ENCODE data around the gene LMX1A.

The LMX1A gene

DNA sequence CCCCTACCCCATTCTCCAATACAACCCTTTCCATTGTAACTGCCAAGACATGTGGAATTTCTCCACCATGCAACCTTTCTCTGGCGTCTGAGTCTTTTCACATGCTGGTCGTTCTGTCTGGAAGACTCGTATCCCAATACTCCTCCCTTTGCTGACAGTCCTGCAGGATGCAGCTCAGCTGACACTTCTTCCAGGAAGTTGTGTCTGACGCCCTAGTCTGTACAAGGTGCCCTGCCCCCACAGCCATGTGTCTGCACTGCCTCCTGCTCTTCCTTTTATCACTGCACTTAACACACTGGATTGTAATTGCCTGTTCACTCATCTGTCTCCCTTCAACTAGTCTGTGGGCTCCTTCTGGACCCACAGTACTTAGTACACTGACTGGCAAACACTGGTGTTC, 188.0 kb downstream of the LMX1A start:
- Histone ChIP-seq H4K20me1 (ENCODE audit: insufficient read depth, low read length, poor library complexity, severe bottlenecking) (no peaks in the 10 kb centered on the region), H3K9ac (ENCODE audit: low read depth, low read length, poor library complexity, severe bottlenecking) (no peak overlapping the region), H3K4me2 (ENCODE audit: low read depth, low read length, poor library complexity, severe bottlenecking) (no peak overlapping the region), H3K9me3 (ENCODE audit: insufficient read depth, low read depth, low read length) (no peaks in the 10 kb centered on the region), H3K27me3 (ENCODE audit: insufficient read depth, low read length, poor library complexity, severe bottlenecking) (no peaks in the 10 kb centered on the region), H3K79me2 (ENCODE audit: insufficient read depth, low read length) (no peaks in the 10 kb centered on the region), H3K4me1 (ENCODE audit: insufficient read depth, low read length, poor library complexity, severe bottlenecking) (no peaks in the 10 kb centered on the region), H3K4me3 (ENCODE audit: low read length, poor library complexity, severe bottlenecking) (no peak overlapping the region), H3K36me3 (ENCODE audit: insufficient read depth, low read length) (no peaks in the 10 kb centered on the region), H3K9me2 (replicated peaks; ENCODE audit: low read depth, low read length) (no peaks in the 10 kb centered on the region), H2AFZ (ENCODE audit: low read length) (no peak overlapping the region), H3F3A (ENCODE audit: low read depth) (no peaks in the 10 kb centered on the region)
- TF ChIP-seq EZH2phosphoT487 (IDR thresholded peaks at IDR 0.05; ENCODE audit: borderline replicate concordance): no peak
- TF ChIP-seq, protein P1, sequence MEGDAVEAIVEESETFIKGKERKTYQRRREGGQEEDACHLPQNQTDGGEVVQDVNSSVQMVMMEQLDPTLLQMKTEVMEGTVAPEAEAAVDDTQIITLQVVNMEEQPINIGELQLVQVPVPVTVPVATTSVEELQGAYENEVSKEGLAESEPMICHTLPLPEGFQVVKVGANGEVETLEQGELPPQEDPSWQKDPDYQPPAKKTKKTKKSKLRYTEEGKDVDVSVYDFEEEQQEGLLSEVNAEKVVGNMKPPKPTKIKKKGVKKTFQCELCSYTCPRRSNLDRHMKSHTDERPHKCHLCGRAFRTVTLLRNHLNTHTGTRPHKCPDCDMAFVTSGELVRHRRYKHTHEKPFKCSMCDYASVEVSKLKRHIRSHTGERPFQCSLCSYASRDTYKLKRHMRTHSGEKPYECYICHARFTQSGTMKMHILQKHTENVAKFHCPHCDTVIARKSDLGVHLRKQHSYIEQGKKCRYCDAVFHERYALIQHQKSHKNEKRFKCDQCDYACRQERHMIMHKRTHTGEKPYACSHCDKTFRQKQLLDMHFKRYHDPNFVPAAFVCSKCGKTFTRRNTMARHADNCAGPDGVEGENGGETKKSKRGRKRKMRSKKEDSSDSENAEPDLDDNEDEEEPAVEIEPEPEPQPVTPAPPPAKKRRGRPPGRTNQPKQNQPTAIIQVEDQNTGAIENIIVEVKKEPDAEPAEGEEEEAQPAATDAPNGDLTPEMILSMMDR (conservative IDR thresholded peaks at IDR 0.05; ENCODE audit: low read length): no peak

DNA sequence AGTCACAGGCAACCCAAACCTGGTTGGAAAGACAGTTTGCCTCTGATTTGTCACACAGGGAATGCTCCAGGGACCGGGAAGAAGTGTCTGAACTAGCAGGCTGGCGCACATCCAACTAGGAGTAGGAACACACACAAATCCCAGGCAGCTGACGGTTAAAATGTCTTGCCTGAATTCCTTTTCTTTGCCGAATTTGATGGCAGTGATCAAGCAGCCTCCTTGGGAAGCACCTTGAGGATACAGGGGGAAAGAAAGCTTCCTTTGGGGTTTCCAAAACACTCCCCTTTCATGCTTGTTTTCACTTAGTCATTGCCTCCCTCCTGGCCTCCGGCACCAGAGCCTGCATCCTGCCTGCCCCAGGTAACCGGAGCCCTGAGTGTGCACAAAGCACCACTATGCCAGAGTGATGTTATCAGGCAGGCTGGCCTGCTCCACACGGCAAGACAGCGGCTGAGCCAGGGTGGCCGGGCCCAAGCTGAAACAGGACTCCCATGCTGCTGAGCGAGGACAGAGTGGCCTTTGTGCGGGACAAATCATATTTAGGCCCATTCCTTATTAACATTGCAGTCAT, 193.8 kb downstream of the LMX1A start:
- Histone ChIP-seq H3K9ac (ENCODE audit: low read depth, low read length, poor library complexity, severe bottlenecking) (no peak overlapping the region), H3K36me3 (ENCODE audit: insufficient read depth, low read length) (no peaks in the 10 kb centered on the region), H3K4me1 (ENCODE audit: insufficient read depth, low read length, poor library complexity, severe bottlenecking) (no peaks in the 10 kb centered on the region), H2AFZ (ENCODE audit: low read length) (no peak overlapping the region), H3F3A (ENCODE audit: low read depth) (no peaks in the 10 kb centered on the region), H3K27me3 (ENCODE audit: insufficient read depth, low read length, poor library complexity, severe bottlenecking) (no peaks in the 10 kb centered on the region), H3K79me2 (ENCODE audit: insufficient read depth, low read length) (no peaks in the 10 kb centered on the region), H3K4me2 (ENCODE audit: low read depth, low read length, poor library complexity, severe bottlenecking) (no peak overlapping the region), H4K20me1 (ENCODE audit: insufficient read depth, low read length, poor library complexity, severe bottlenecking) (no peaks in the 10 kb centered on the region), H3K9me2 (replicated peaks; ENCODE audit: low read depth, low read length) (no peaks in the 10 kb centered on the region), H3K4me3 (ENCODE audit: low read length, poor library complexity, severe bottlenecking) (no peak overlapping the region), H3K9me3 (ENCODE audit: insufficient read depth, low read depth, low read length) (no peaks in the 10 kb centered on the region)
- TF ChIP-seq, protein P1 (conservative IDR thresholded peaks at IDR 0.05; ENCODE audit: low read length): no peak
- TF ChIP-seq EZH2phosphoT487 (IDR thresholded peaks at IDR 0.05; ENCODE audit: borderline replicate concordance): no peak

DNA sequence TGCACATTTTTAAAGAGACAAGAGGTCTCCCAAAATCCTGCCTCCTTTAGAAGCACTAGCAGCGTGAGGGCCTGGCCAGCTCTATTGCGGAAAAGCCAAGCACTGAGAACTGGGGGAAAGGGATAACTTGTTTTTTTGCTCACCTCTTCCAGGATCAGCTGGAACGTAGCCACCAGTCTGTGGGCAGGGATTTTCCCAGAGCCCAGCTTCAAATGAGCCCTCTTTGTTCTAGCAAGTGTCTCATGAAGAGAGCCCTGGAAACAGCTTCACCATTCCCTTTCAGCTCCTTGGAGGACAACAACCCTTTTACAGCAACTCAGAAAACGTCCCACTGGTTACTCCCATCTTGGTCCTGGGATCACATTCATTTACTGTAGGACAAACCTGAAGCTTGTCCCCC, 195.4 kb downstream of the LMX1A start:
- Histone ChIP-seq H3K9me2 (replicated peaks; ENCODE audit: low read depth, low read length) (no peaks in the 10 kb centered on the region), H3F3A (ENCODE audit: low read depth) (no peaks in the 10 kb centered on the region), H4K20me1 (ENCODE audit: insufficient read depth, low read length, poor library complexity, severe bottlenecking) (no peaks in the 10 kb centered on the region), H3K9me3 (ENCODE audit: insufficient read depth, low read depth, low read length) (no peaks in the 10 kb centered on the region), H3K79me2 (ENCODE audit: insufficient read depth, low read length) (no peaks in the 10 kb centered on the region), H3K27me3 (ENCODE audit: insufficient read depth, low read length, poor library complexity, severe bottlenecking) (no peaks in the 10 kb centered on the region), H3K9ac (ENCODE audit: low read depth, low read length, poor library complexity, severe bottlenecking) (no peak overlapping the region), H3K4me2 (ENCODE audit: low read depth, low read length, poor library complexity, severe bottlenecking) (no peak overlapping the region), H2AFZ (ENCODE audit: low read length) (no peak overlapping the region), H3K4me3 (ENCODE audit: low read length, poor library complexity, severe bottlenecking) (no peak overlapping the region), H3K36me3 (ENCODE audit: insufficient read depth, low read length) (no peaks in the 10 kb centered on the region), H3K4me1 (ENCODE audit: insufficient read depth, low read length, poor library complexity, severe bottlenecking) (no peaks in the 10 kb centered on the region)
- no peak for TF ChIP-seq EZH2phosphoT487 (IDR thresholded peaks at IDR 0.05; ENCODE audit: borderline replicate concordance)
- TF ChIP-seq, protein P1 (conservative IDR thresholded peaks at IDR 0.05; ENCODE audit: low read length): no peak
